GM08714 (cell line): ENCODE data around the gene HMCES.
A peak's percentile ranks its signal among the peaks of the same experiment; 100 is the strongest.

Experiments used
- H3K4me3 ChIP-seq: fragments of 200-500 bp; sonication (Bioruptor generic); 2 replicates; pipeline ENCODE4 v1.5.1; 2014; ENCODE audit warnings: mild to moderate bottlenecking, low read length, inconsistent platforms
- ZNF274 ChIP-seq: IDR thresholded peaks from 2 replicates; pipeline ENCODE4 v1.6.1; 2012; ENCODE audit warnings: mild to moderate bottlenecking, low read depth, low read length

Gene HMCES

DNA sequence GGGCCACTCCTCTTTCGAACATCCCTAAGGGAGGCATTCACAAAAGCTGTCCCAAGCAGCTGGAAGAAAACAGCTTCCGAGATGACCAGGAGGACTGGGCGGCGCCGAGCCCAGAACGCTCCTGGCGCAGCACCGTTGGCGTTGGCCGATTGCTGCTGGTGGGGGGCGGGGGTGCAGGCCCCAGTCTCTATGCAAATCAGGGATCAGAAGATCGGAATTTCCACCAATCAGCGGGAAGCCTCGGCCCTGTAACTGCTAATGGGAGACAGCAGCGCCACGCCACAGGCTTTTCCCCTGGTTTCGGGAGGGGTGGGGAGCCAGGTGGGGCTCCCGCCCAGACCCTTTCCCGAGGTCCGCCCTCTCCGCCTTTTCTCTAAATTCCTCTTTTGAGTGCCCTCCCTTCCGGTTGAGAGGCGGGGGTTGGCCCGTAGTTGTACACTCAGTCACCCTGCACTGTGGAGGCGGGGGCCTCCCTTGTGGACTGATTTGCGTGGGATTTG is 27.0 kb downstream of the HMCES start:
- no peak for TF ChIP-seq ZNF274
- H3K4me3 ChIP-seq, result no peak overlapping the region; the same call in 1 of the 2 replicates

DNA sequence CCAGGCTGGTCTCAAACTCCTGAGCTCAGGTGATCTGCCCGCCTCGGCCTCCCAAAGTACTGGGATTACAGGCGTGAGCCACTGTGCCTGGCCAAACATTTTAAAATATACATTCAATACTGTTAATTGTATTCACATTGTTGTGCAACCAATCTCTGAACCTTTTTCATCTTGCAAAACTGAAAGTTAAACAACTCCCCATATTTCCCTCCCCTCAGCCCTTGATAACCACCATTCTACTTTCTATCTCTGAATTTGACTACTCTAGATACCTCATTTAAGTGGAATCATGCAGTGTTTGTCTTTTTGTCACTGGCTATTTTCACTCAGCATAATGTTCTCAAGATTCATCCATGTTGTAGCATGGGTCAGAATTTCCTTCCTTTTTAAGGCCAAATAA is 30.0 kb downstream of the HMCES start:
- no peak for TF ChIP-seq ZNF274
- no peak overlapping the region for H3K4me3 ChIP-seq

DNA sequence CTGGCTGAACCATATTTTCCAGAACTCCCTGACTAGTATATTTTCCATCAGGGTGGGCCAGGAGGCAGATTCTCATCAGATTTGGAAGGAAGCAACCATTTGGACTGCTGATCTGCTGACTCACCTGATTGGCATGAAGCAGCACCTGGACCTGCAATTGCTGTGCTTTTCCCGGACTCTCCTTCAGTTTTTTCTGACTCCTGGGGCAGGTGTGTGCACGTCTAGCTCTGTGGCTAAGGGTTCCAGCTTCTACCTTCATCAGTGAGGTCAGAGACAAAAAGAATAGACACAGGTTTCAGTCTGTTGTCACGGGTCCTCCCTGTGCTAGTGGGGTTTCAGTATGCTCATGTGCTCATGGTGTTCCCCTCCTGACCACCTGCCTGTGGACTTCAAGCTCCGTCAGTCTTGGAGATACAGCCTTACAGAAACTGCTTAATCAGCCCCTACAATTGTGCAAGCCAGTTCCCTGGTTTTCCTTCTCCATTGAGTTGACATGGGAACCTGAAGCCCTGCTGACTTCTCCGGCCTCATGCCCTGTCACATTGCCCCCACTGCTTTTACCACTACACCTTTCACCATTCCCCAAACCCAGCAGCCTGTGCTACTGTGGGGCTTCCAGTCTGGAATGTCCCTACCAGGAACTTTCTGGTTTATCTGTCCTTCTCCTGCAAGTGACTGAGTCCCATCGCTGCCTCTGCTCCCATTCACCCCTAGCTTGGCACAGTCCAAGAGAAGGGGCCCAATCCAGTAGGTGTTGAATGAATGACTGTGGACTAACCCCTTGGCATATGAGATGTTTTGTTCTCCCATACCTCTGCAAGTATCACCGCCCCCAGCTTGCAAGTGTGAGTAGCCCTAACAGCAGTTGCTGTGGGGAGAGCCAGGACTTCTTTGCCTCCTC is 31.7 kb downstream of the HMCES start:
- H3K4me3 ChIP-seq, result no peak overlapping the region

DNA sequence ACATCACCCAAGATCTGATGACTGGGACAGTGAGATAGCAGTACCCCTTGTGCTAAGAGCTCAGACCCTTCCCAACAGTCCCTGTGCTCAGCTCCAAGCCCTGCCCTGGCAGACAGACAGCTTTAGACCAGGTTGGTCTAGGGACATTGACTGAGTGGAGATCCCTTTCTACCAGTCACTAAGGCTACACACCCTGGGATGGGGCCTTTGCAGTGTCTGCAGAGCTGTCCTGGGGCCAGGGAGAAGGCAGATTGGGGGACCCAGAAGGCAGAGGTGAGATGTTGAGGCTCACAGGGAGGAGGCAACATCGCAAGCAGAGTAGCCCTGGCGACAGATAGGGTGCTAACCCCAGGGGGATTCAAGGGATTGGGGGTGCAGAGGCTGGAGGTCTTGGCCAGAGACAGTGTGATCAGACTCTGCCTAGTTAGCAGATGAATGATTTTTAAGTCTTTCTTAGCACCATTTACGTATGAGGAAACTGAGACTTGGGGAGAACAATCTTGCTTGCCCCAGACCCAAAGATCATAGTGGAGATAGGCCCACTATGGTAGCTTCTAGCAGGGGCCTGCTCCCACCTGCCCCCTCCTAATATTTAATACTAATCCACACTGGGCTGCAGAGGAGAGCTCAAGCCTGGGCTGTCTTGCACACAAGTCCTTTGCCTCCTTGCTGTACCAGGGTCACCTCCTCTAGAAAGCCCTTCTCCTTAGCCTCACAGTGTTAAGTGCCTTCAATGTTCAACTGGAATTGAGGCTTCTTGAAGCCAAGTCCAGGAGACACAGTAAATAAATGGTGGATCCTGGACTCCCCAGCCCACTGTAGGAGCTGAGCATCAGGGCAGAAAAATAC is 32.6 kb downstream of the HMCES start:
- no peak for TF ChIP-seq ZNF274

More for the DNA sequence above, 31.7 kb downstream of the HMCES start:
- TF ChIP-seq ZNF274, result no peak

DNA sequence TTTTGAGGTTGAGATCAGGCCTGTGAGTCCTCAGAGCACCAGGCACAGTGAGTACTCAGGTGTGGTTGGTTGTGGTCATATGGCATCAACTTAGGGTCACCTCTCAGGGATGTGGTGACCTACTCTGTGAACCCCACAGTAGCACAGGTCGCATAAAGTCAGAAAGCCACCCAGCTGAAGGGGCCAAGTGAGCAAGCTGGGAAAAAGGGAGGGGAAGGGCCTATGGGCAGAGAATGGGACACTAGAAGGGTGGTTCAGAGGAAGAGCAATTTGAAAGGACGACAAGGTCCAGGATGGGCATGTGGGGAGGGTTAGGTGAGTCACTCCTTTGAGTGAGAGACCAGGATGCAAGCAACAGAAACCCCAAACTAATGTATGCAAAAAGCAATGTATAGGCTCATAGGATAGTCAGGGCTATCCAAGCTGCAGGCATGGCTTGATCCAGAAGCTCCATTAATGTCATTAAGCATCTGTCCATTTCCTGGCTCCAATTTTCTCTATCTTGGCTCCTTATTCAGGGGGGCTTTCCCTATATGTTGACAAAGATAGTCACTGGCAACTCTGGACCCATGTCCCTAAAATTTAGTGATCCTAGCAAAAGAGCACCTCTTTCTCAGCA is 33.5 kb downstream of the HMCES start:
- H3K4me3 ChIP-seq, result no peak overlapping the region
- no peak for TF ChIP-seq ZNF274

More for the DNA sequence above, 32.6 kb downstream of the HMCES start:
- H3K4me3 ChIP-seq, result no peak overlapping the region

DNA sequence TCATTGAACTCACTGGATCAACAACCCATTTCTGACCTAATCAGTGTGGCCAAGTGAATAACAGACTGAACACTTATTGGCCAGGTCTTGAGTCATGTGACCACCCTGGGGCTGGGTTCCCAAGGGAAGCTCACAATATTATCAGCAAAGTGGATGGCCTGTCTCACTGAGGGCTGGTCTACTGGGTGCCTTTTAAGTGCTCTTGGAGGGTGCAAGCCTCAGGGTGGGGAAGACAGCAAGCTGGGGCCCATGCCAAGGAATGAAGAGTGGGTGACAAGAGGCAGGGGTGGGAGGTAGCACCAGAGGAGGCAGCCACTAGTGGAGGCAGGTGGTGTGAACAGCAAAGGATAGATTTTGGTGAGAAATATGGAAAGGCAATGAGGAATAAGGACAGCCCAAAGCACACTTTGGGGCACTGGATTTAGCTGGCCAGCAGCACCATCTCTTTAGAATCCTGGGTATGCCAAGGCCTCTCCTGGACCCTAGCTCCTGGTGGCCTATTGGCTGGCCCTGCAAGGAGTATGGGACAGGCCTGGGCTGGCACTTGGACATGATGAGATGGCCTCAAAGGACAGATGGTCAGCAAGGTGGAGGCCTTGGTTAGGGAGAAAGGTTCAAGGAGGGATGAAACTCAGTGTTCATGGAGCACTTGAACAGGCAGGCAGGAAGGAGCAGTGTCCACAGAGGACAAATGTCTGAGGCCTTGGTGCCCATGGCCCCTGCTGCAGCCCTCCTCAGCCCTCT is 34.2 kb downstream of the HMCES start:
- no peak for TF ChIP-seq ZNF274
- no peak overlapping the region for H3K4me3 ChIP-seq

DNA sequence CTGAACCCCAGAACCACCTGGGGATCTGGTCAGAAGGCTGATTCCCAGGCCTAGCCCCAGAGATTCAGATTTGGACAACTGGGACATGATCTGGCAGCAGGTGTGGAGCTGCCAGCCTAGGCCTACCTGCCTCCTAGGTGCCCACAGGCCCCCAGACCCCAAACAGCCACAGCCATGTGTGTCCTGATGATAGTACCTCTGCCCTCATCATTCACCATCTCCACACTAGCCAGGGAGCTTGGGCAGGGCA is 34.7 kb downstream of the HMCES start:
- no peak overlapping the region for H3K4me3 ChIP-seq
- TF ChIP-seq ZNF274, result no peak

DNA sequence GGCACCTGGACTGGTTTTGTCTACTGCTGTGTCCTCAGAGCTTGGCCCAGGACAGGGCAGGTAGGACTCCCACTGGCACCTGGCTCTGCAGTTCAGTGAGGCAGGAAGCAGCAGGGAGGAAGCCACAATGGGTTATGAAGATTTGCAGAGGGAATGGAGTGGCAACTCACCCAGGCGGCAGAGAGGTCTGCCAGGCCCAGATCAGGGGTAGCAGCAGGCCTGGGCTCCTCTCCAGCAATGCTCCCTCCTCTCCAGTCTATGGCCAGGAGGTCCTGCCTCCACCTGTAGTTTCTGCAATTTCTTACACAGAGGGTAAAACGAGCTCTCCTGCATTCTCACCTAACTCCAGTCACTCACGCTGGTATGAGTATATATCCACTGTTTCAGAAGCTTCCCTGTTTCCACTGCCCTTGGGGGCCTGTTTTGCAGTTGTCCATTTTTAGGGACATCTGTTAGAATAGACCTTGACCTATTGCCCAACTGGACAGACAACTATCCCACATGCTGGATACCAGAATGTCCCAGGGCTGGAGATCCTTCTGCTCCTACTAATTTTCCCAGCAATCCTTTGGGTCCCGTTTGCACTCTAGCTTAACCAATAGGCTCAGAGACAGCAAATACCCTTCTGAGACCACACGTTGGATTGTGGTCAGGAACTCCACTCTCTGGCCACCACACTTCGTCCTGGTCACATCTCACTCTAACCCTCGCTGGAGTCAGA is 35.2 kb downstream of the HMCES start:
- H3K4me3 ChIP-seq, result no peak overlapping the region
- no peak for TF ChIP-seq ZNF274

DNA sequence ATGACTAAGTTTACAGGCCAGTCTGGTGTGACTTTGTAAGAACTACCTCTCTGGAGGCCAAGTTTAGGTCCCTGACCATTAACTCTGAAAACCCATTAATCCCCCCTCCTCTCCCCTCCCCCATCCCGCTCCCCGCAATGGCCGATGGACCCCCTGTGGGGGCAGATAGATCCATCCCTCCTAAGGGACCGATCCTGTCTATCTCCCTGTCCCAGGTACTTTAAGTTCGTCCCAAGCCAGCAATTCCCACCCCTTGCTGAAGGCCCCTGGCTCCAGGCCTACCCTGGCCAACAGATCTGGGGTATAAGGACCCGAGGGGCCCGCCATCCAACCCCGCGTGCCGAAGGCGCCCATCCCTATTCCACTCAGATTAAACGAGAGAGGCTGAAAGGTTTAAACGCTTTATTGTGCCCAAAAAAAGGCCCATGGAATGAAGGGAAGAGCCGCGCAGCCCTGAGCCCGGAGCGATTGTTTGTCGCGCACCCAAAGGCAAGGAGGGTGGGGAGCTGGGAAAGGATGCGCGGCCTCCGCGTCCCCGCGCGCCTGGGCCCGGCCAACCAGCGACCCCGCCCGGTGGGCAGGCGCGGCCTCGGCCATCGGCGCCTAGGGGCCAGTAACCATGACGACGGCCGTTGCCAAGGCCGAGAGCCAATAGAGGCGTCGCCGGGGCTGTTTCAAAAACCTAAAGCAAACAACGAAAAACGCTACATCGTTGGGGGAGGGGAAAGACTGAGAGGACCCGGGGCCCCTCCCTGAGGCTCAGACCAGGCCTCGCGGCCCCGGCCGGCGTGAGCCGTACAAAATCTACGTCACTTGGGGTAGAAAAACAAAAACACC is 35.9 kb downstream of the HMCES start:
- peak overlapping the region; percentile 60 for H3K4me3 ChIP-seq
- TF ChIP-seq ZNF274, result no peak

DNA sequence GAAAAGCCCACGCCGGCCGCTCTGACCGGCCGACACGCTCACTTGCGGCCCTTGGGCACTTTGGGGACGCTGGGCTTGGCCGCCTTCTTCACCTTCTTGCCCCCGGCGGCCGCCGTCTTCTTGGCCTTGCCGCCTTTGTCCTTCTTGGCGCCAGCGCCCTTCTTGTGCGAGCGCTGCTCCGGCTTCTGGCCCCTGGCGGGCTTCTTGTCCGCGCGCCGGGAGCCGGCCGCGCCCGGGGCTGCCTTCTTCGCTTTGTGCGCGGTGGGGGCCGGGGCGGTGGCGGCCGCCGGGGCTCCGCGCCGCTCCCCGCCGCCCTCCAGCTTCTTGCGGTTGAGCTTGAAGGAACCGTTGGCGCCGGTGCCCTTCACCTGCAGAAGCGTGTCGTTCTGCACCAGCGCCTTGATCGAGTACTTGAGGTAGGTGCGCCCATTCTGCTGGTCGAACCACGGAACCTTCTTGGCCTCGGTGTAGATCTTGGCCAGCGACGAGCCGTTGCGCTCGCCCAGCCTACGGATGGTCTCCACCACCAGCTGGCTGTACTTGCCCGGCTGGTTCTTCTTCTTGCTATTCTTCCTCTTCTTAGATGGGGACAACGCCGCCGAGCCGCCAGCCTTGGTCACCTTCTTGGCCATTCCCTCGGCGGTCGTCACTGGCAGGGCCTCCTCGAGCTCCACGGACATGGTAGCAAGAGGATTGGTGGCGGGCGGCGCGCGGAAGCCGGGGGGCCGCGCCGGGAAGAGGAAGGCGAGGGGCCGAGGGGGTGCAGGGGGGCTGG is 36.7 kb downstream of the HMCES start:
- H3K4me3 ChIP-seq, result peak overlapping the region; percentile 60
- TF ChIP-seq ZNF274, result no peak

DNA sequence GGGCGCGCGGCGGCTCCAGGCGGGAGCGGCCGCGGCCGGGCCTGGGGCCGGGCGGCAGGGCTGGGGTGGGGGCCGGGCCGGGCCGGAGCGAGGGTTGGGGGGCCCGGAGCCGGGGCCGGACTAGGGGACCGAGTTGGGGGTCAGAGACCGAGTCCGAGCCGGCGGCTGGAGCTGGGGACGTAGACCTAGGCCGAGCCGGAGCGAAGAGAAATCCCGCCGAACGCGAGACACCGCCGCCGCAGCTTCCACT is 37.3 kb downstream of the HMCES start:
- no peak for TF ChIP-seq ZNF274
- peak overlapping the region; percentile 73 for H3K4me3 ChIP-seq
